Esophagus muscularis mucosa (tissue), 3 donors: Measurements from ENCODE around the gene PMM2.

Source experiments
- POLR2A ChIP-seq: fragments of 450-650 bp; IDR thresholded peaks from one replicate; pipeline ENCODE4 v1.6.1; 2017; ENCODE audit warnings: antibody characterized with exemption, moderate library complexity, mild to moderate bottlenecking, low read depth
- TF ChIP-seq, protein P1 (sequence below), 3 experiments: fragments of 200-600 bp in 2 of 3; fragments of 450-650 bp in 1 of 3; sonication (generic) in 2 of 3; IDR thresholded peaks; one replicate each; pipeline ENCODE4 v1.5.1; 2017 to 2019; ENCODE audit warnings: antibody characterized with exemption in 3 of 3, mild to moderate bottlenecking in 2 of 3, moderate library complexity in 1 of 3

DNA sequence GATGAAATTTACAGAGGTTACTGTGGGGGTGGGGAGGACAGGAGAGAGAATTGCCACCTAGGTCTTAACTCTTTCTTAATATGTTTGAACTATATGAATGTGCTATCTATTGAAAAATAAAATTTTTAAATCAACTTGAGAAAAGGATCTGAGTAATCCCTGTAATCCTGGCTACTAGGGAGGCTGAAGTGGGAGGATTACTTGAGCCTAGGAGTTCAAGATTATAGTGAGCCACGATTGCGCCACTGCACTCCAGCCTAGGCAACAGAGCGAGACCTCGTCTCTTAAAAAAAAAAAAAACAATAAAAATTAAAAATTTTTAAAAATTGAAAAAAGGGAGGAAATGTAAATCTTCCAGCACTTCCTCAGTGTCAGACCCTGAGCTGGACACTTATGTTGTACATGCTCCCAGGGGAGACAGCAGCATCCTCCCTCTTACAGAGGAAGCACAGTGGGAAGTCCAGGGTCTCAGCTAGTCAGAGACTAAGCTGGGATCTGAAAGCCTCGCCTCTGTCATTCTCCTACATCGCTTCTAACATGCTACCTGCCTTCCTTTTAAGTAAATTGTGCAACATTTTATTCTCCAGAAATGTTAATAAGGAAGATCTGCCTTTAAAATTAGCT is 21.9 kb downstream of the PMM2 start:
- TF ChIP-seq, protein P1, sequence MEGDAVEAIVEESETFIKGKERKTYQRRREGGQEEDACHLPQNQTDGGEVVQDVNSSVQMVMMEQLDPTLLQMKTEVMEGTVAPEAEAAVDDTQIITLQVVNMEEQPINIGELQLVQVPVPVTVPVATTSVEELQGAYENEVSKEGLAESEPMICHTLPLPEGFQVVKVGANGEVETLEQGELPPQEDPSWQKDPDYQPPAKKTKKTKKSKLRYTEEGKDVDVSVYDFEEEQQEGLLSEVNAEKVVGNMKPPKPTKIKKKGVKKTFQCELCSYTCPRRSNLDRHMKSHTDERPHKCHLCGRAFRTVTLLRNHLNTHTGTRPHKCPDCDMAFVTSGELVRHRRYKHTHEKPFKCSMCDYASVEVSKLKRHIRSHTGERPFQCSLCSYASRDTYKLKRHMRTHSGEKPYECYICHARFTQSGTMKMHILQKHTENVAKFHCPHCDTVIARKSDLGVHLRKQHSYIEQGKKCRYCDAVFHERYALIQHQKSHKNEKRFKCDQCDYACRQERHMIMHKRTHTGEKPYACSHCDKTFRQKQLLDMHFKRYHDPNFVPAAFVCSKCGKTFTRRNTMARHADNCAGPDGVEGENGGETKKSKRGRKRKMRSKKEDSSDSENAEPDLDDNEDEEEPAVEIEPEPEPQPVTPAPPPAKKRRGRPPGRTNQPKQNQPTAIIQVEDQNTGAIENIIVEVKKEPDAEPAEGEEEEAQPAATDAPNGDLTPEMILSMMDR (IDR thresholded peaks at IDR 0.05) = no peak
- TF ChIP-seq POLR2A = no peak
